Esophagus muscularis mucosa (tissue), 4 donors: ENCODE measurements around the gene AGAP6. TPM values are rescaled to one million over a fixed set of nuclear protein-coding genes. Genes with fewer than 3 reads are reported as not detected.
"Not testable (repeated sequence)": the region's sequence is repeated elsewhere in the genome, so short reads cannot be mapped to it uniquely, and the experiment has no call there.

Source experiments
- DNase-seq: peaks from one replicate; pipeline ENCODE4 v3.0.0-alpha.2; 2017; ENCODE audit errors: extremely low spot score
- H3K27ac ChIP-seq, 4 donors: fragments of 200-600 bp; sonication (generic); replicated peaks in 1 of 4; 1 replicate in 3 of 4; 2 replicates in 1 of 4; pipeline ENCODE4 v1.5.1; 2016 to 2019; ENCODE audit warnings: mild to moderate bottlenecking in 1 of 4
- H3K27me3 ChIP-seq, 4 donors: fragments of 200-600 bp; sonication (generic); one replicate each; pipeline versions ENCODE4 v1.5.1 to v1.6.0; 2016 to 2019
- H3K36me3 ChIP-seq, 4 donors: fragments of 200-600 bp; sonication (generic); one replicate each; pipeline ENCODE4 v1.5.1; 2016 to 2019
- H3K4me1 ChIP-seq, 4 donors: fragments of 200-600 bp; sonication (generic); one replicate each; pipeline ENCODE4 v1.5.1; 2016 to 2019
- H3K4me3 ChIP-seq, 4 donors: fragments of 200-600 bp; sonication (generic); 1 replicate in 2 of 4; 2 replicates in 2 of 4; pipeline ENCODE4 v1.5.1; 2016 to 2019; ENCODE audit warnings: mild to moderate bottlenecking in 4 of 4, moderate library complexity in 1 of 4
- H3K9me3 ChIP-seq, 4 donors: fragments of 200-600 bp; sonication (generic); 1 replicate in 3 of 4; 2 replicates in 1 of 4; pipeline ENCODE4 v1.5.1; 2016 to 2019
- POLR2A ChIP-seq: fragments of 450-650 bp; IDR thresholded peaks from one replicate; pipeline ENCODE4 v1.6.1; 2017; ENCODE audit warnings: antibody characterized with exemption, moderate library complexity, mild to moderate bottlenecking, low read depth
- POLR2AphosphoS5 ChIP-seq, 2 donors: sonication (generic); formaldehyde crosslinking; IDR thresholded peaks; one replicate each; pipeline ENCODE4 v1.6.1; 2017; ENCODE audit warnings: antibody characterized with exemption in 2 of 2
- WGBS: methylation state at CpG from one replicate; pipeline ENCODE4 v1.1.5; 2018; 5-methylcytosine and 5-hydroxymethylcytosine counted together
- intact Hi-C: fragments of 100-400 bp; cut with DNase I; formaldehyde crosslinking; loops from one replicate; pipeline ENCODE4 v1.15.1; 2023
- total RNA-seq, 4 donors: library from RNA; depleted of rRNA; stranded (reverse); fragments of >200 nt; gene quantifications; one replicate each; pipeline versions ENCODE4 v1.1.0 to v1.2.1, GENCODE V29; 2016

Gene AGAP6
- total RNA-seq, 4 donors from 2014 or later: 6.3 to 12.0 (median 9.7) TPM

GRCh38 chr10:49987207-49987606, 999 bp upstream of the AGAP6 start:
- H3K4me1 ChIP-seq, H3K9me3 ChIP-seq, H3K27ac ChIP-seq, H3K36me3 ChIP-seq, DNase-seq, H3K27me3 ChIP-seq, intact Hi-C loops, H3K4me3 ChIP-seq: not testable (repeated sequence)
- WGBS: 73% methylated on average over 3 of the region's 3 CpGs

GRCh38 chr10:49995321-49995720, 7.1 kb downstream of the AGAP6 start:
- H3K4me1 ChIP-seq, H3K4me3 ChIP-seq, H3K27me3 ChIP-seq, H3K9me3 ChIP-seq, H3K27ac ChIP-seq, intact Hi-C loops, DNase-seq: not testable (repeated sequence)
- 81% methylated on average over 5 of the region's 5 CpGs for WGBS
- H3K36me3 ChIP-seq: peaks cover 0 to 12% (median 8%) of the 10 kb centered on the region in 4 donors

GRCh38 chr10:50014024-50014423, 25.8 kb downstream of the AGAP6 start:
- H3K27me3 ChIP-seq, H3K27ac ChIP-seq, H3K4me1 ChIP-seq, intact Hi-C loops, H3K9me3 ChIP-seq, H3K4me3 ChIP-seq: not testable (repeated sequence)
- whole genome bisulfite sequencing: 85% methylated on average over 6 of the region's 7 CpGs
- peaks cover 0 to 14% (median 5%) of the 10 kb centered on the region in 4 donors for H3K36me3 ChIP-seq
- peak; percentile 31 for DNase-seq

- H3K4me3 ChIP-seq, DNase-seq, intact Hi-C loops, H3K27ac ChIP-seq, H3K9me3 ChIP-seq, H3K4me1 ChIP-seq, H3K36me3 ChIP-seq, H3K27me3 ChIP-seq: not testable (repeated sequence)
- 63% methylated on average over 9 of the region's 9 CpGs for WGBS
Measured at GRCh38 chr10:50015596-50016220, 27.5 kb downstream of the AGAP6 start.

GRCh38 chr10:50016926-50017325, 28.7 kb downstream of the AGAP6 start:
- H3K27me3 ChIP-seq, DNase-seq, intact Hi-C loops, H3K36me3 ChIP-seq, H3K4me3 ChIP-seq, H3K27ac ChIP-seq, H3K9me3 ChIP-seq, H3K4me1 ChIP-seq: not testable (repeated sequence)
- 70% methylated on average over 5 of the region's 5 CpGs for WGBS

- DNase-seq, H3K4me1 ChIP-seq, H3K36me3 ChIP-seq, intact Hi-C loops, H3K9me3 ChIP-seq, H3K27ac ChIP-seq, H3K27me3 ChIP-seq, H3K4me3 ChIP-seq: not testable (repeated sequence)
- 84% methylated on average over 4 of the region's 5 CpGs for WGBS
Measured at GRCh38 chr10:50017646-50018045, 29.4 kb downstream of the AGAP6 start.

- H3K4me1 ChIP-seq, H3K4me3 ChIP-seq, DNase-seq, H3K36me3 ChIP-seq, intact Hi-C loops, H3K9me3 ChIP-seq, H3K27me3 ChIP-seq, H3K27ac ChIP-seq: not testable (repeated sequence)
- 90% methylated on average over 1 of the region's 3 CpGs for WGBS
Measured at GRCh38 chr10:50019279-50019678, 31.1 kb downstream of the AGAP6 start.

GRCh38 chr10:50020451-50021024, 32.3 kb downstream of the AGAP6 start:
- H3K4me3 ChIP-seq, DNase-seq, intact Hi-C loops, H3K27ac ChIP-seq, H3K4me1 ChIP-seq, H3K36me3 ChIP-seq, H3K9me3 ChIP-seq: not testable (repeated sequence)
- H3K27me3 ChIP-seq: peaks cover 0 to 12% (median 0%) of the 10 kb centered on the region in 4 donors
- 95% methylated on average over 4 of the region's 13 CpGs for WGBS

- no peaks in the 10 kb centered on the region for H3K9me3 ChIP-seq
- TF ChIP-seq POLR2A: no peak
- TF ChIP-seq POLR2AphosphoS5 (IDR thresholded peaks at IDR 0.05): no peak
- no peaks in the 10 kb centered on the region for H3K4me1 ChIP-seq
- no peak overlapping the region for H3K27ac ChIP-seq
- H3K27me3 ChIP-seq: peaks cover 0 to 23% (median 0%) of the 10 kb centered on the region in 4 donors
- WGBS: 90% methylated on average over 2 of the region's 3 CpGs
- DNase-seq: no peak
- H3K4me3 ChIP-seq: no peak overlapping the region
- intact Hi-C loops: no loop called here
- H3K36me3 ChIP-seq: no peaks in the 10 kb centered on the region
Measured at GRCh38 chr10:50021646-50022045, 33.4 kb downstream of the AGAP6 start.

GRCh38 chr10:50024716-50025383, 36.6 kb downstream of the AGAP6 start:
- H3K27ac ChIP-seq, H3K4me1 ChIP-seq, H3K4me3 ChIP-seq, H3K36me3 ChIP-seq, H3K9me3 ChIP-seq, intact Hi-C loops, DNase-seq: not testable (repeated sequence)
- H3K27me3 ChIP-seq: peaks cover 0 to 30% (median 0%) of the 10 kb centered on the region in 4 donors
- WGBS: 12% methylated on average over 15 of the region's 37 CpGs
